Glomerular visceral epithelial cell (primary cell): ENCODE data around the gene TNPO3.

ENCODE experiments used
- DNase-seq: peaks from one replicate; pipeline ENCODE4 v3.0.0-alpha.2; 2016; ENCODE audit errors: extremely low spot score

TNPO3 gene

DNA sequence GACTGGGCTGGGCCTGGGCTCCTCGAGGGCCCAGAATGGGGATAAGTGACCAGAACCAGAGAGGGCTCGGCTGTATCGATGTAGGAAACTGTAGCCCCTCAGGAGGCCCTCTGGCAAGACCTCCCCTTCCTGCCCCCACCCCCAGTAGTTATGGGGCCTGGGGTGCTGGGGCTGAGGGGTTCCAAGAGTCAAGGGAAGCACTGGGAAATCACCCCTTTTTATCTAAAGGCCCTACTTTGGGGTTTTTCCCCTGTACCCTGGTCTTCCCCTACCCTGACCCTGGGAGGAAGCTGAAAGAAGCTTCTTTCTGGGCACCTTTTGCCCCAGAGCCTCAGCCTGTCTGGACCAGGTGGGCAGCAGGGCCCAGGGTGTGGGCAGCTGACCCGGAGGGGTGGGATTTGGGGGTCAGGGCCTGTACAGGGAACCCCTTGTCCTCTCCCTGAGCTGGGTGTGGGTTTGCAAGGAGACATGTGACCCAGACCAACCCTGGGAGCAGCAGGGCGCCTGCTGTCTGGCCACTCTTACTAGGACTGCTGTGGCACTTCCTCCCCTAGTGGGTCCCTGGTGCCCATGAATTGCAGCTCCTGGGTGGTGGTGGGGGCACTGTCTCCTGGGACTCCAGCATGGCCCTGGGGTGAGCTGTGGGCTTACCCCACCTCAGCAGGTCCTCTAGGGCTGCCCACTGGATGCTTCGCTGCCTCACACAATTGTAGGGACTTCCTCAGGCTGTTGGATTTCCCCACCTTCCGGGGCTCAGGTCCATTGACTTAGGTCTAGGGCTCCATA, 115.6 kb downstream of the TNPO3 start:
- no peak for DNase-seq

GRCh38 chr7:128938544-128939074, 116.3 kb downstream of the TNPO3 start:
- no peak for DNase-seq

- peak; percentile 48 for DNase-seq
These were observed 117.0 kb downstream of the TNPO3 start, which contains the start of gene IRF5 for GRCh38 chr7:128937647-128938543. TSS of gene IRF5 (plus strand) at chr7:128937927. CDS start at chr7:128942082, 4,155 bp downstream.

DNA sequence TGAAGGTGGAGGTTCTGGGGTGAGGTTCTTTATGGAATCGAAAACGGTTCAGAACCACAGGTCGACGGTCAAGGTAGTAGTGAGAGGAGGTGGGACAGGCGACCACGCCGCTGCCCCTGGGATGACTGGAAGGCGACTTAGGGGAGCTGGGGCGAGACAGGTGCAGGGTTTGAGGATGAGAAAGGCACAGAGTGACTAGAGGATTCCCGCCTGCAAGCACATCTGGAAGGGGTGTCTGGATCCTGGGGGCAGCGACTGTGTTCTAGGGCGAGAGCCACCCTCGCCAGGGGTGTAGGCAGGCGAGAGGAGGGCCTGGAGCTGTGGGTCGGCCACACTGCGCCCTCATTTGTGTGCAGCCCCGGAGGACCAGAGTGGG, 117.7 kb downstream of the TNPO3 start:
- no peak for DNase-seq

DNA sequence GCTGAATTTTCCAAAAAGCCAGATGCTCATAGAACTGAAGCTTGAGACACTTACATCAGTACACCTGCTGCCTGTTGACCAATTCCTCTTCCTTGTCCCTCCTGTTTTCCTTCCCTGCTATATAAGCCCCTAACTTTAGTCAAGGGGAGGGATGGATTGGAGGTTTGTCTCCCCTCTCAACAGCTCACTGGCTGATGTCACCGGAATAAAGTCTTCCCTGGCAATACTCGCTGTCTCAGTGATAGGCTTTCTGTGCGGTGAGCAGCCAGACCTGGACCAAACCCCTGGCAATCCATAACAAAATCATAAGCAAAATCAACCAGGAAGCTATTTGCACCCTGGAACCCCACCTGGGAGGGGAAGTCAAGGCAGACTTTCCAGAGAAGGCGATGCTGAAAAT, 118.1 kb downstream of the TNPO3 start:
- no peak for DNase-seq

- no peak for DNase-seq
These were observed 119.6 kb downstream of the TNPO3 start for GRCh38 chr7:128935342-128935730.

DNA sequence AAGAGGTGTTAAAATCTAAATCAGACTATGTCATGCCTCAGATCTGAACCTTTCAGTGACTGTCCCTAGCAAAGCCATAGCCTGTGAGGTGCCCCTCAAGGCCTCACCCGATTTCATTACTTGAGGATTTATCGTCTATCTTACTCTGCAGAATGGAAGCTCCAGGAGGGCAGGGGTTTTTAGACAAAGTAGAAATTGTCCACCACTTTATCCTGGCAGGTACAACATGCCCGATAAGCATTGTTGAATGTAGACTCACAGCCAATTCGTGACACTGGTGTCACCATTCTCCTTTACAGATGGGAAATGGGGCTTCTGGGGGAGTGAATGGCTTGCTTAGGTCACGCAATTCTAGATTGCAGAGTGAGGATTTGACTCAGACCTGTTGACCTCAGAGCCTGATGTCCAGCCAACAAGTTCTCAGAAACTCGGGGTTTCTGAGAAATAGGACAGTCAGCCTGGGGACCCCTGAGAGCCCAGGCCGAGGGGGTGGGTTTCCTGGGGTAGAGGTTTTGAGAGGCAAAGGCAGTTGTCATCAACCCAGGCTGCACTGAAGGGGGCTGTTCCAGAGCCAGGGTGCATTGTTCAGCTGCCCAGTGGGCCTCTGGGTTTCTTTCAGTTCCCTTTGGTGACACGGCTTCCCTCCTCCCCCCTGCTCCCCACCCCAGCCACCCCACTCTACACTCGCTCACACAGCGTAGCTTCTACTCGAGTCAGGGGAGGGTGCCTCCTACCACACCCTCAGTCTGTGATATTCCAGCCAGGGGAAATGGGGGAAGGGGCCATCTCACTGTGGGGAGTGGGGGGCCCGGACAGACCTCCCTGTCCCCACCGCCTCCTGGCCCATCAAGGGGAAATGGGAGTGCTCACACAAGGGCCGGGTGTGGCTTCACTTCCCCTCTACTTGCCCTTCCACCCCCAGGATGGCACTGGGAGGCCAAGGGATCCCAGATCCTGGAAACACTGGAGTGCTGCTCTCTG, 120.3 kb downstream of the TNPO3 start:
- DNase-seq, result no peak

GRCh38 chr7:128933180-128933891, 121.6 kb downstream of the TNPO3 start:
- no peak for DNase-seq

DNA sequence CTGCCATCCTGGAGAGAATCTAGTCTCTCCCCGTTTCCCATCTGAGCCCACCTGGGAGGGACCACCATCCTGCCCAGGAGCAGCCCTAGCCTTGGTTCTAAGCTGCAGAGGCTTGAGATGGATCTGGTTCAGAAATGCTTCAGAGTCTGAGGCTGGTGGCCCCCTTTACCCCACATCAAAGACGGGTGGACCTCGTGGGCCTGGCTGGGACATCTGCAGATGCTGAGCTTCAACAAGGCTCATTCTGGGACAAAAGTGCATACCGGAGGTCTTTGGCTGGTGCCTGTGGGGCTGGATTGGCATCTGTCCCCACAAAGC, 122.1 kb downstream of the TNPO3 start:
- no peak for DNase-seq

DNA sequence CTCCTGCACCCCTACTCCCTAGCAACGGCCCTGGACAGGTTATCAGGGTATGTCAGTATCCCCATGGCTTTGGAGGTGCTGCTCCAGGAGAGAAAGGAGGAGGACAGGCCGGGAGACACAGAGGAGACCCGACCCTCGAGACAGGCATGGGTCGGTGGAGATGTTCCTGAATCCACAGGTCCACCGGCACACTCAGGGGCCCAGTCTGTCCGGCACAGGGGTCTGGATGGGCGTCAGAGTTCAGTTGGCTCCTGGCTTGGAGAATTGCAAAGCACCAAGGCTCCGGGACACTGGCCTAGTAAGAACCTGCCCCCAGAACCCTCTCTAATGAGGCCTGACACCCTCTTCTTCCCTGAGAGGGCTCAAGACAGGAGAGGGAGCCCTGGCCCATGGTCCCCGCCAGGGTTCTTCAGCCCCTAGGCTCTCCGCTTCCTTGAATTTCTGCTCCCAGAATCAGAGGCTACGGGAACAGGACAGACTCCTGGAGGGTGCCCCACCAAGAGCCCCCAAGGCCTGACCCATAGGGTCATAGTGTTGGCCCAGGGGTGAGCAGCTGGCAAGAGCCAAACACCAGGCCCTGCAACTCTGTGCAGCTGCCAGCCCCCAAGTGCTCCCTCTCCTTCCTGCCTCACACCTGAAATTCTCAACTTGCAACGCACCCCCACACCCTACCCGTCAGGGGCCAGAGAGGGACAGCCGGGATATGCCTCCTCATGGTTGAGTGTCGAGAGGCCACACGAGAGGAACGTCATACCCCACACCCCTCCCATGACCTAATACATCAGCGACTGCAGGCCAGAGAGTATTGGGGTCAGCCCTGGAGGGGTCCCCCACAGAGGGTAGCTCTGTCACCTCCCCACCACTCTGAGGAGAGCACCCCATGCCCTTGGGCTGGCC, 122.7 kb downstream of the TNPO3 start:
- no peak for DNase-seq

- DNase-seq, result no peak
These were observed 123.6 kb downstream of the TNPO3 start for GRCh38 chr7:128931190-128931798.

DNA sequence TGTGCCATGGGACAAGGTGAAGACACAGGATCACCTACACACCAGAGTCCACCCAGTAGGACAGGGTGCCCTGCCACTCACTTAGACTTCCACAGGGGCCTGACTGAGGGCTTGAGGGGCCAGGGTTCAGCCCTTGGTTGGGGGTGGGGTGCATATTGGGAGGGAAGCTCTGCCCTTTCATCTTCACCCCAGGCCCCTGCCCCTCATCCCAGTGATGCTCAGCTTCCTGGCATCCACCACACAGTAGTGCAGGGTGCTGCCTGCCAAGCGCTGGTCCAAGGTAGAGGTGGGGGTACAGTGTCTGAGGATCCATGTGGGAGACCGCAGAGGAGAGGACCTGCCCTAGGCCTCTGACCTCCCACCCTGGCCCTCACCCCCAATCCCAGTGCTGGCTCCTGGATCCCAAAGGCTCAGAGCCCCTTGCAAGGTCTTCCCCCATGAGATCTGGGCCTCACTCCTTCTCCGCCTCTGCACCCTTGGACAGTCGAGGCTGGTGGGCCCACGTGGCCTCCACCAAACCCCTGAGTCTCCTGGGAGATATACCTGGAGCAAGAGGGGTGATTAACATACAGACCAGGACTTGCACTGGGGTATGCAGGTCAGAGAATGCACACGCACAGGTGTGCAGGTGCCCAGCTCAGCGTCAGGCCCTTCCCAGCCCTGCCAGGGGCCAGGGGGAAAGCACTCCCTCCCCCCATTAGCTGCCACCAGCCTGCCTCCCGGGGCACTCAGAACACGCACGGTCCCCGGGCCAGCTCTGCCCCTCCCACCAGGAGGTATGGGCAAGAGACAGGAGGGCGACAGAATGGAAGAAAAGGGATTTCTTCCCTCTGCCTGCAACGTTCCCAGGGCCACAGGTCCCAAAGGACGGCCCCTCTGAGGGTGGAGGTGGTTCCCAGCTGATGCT, 125.8 kb downstream of the TNPO3 start:
- no peak for DNase-seq

DNA sequence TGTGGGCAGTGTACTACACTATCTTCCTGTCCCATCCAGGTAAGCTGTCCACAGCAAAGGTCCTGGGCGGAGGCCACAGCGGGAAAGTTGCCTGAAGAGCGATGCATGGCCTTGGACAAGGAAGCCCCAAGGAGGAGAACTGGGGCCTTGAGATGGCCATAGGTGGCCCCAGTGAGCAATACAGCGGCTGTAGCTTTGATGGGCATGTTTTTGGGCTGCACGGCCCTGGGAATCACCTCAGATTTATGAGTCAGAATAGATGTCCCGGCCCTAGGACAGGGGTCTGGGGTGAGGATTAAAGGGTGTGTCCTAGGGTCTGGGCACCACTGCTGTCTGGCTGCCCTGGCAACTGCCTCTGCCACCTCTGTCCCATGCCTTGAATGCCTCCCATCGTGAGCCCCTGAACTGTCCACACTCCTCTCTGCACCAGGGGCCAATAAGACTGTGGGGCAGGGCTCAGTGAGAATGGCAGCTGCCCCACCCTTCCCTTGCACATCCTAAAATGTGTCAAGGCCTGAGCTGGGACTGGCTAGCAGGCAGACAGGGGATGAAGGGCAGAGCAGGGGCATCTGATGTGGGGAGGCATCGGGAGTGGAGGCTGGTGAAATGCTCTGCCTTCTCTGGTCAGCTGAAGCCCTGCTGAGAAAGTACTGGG, 126.6 kb downstream of the TNPO3 start:
- DNase-seq, result no peak

DNA sequence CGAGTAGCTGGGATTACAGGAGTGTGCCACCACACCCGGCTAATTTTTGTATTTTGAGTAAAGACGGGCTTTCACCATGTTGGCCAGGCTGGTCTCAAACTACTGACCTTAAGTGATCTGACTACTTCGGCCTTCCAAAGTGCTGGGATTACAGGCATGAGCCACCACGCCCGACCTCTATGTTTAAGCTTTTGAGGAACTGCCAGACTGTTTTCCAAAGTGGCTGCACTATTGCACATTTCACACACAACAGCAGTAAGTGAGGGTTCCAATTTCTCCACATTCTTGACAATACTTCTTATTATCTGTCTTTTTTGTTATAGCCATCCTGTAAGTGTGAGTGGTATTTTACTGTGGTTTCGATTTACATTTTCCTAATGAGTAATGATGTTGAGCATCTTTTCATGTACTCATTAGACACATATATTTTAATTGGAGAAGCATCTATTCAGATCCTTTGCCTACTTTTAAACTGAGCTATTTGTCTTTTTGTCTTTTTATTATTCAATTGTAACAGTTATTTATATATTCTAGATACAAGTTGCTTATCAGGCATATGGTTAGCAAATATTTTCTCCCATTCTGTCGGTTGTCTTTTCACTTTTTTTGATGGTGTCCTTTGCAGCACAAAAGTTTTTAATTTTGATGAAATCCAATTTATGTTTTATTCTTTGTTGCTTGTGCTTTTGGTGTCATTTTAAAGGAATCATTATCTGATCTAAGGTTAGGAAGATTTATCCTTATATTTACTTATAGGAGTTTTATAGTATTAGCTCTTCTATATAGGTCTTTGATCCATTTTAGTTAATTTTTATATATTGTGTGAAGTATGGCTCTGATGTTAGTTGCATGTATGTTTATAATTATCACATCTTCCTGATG, 130.0 kb downstream of the TNPO3 start:
- no peak for DNase-seq

GRCh38 chr7:128923411-128923800, 131.5 kb downstream of the TNPO3 start:
- DNase-seq, result no peak

DNA sequence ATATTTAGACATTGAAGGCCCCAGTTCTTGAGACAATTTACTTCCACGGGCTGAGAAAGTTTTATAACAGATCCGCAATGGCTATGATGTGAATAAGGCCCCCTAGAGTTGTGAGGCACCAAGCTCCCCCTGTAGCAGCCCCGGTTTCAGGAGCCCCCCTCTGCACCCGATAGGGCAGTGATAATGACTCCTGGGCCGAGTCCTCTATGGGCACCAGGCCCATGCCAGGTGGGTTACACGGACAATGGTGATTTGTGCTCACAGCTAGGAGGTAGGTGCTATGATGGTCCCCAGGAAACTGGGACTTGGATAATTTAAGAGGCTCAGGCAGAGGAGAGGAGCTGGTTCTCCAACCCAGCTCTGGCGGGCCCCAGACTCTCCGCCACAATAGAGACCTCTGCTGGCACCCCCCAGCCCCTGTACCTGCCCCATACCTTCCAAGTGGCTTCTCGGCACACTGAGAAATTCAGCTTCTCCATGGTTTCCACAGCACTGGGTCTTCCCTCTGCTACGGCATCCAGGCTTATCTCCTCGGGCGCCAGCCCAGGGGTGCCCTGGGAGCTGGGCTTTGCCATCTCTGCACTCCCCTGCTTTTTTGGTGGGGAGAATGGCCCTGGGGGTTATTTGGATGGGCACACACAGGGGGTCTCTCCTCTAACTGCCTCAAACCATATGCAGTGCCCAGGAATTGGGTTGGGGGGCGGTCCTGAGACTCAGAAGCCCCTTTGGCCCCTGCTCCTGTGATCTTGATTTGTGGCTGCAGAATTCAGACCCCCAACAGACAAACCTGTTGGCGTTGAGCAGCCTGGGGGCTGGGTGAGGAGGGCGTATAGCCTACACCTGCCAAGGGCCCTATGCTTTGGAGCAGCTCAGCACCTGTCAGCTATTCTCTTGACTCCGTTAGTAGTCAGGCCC, 132.2 kb downstream of the TNPO3 start:
- no peak for DNase-seq
